Measurements from ENCODE around the gene NAIF1. TPM values are rescaled to one million over a fixed set of nuclear protein-coding genes. Genes with fewer than 3 reads are reported as not detected.

The NAIF1 gene
- total RNA-seq, 1 experiment from 2014 or later: 11.0 TPM

GRCh38 chr9:128116104-128117083, 49.3 kb upstream of the NAIF1 start:
- BruUV-seq (replicated peaks): no TSS peak
- H2AFZ ChIP-seq (ENCODE audit: low read depth, low read length, poor library complexity, severe bottlenecking): no peak overlapping the region
- intact Hi-C loops (cut with micrococcal nuclease): loop anchor here (1.0 kb wide), 1 partner anchor 173 kb away; no protein-coding TSS in a partner anchor
- H3K9me3 ChIP-seq (ENCODE audit: control insufficient read depth in 1 of 2, insufficient read depth in 1 of 2, low read depth in 1 of 2, low read length in 2 of 2): no peaks in the 10 kb centered on the region
- no peaks in the 10 kb centered on the region for H4K20me1 ChIP-seq (ENCODE audit: insufficient read depth)
- ChIA-PET RAD21 (ENCODE audit: low non-redundant PET in 1 of 2, low total read pairs in 2 of 2, uncharacterized antibody in 2 of 2, unreplicated experiment in 2 of 2) (no interaction called here), CTCF (interaction anchor here (0.9 to 1.9 kb wide), 2 partner anchors 9 to 33 kb away, joined by 3 to 8 read pairs; no protein-coding TSS in a partner anchor), POLR2A (no interaction called here)
- peaks cover 3 to 4% of the 10 kb centered on the region in 2 experiments; a peak in 3 of 4 replicates for H3K4me1 ChIP-seq (ENCODE audit: control insufficient read depth in 1 of 2, insufficient read depth in 2 of 2, low read length in 2 of 2)
- no peak overlapping the region for H3K27ac ChIP-seq (ENCODE audit: low read depth, low read length)
- H3K4me3 ChIP-seq (replicated peaks in 1 of 2; ENCODE audit: low read depth in 1 of 2, low read length in 2 of 2): no peak overlapping the region
- ATAC-seq (no peak), DNase-seq (ENCODE audit: low read depth, low spot score) (no peak)
- H3K9me2 ChIP-seq (ENCODE audit: insufficient read depth): no peaks in the 10 kb centered on the region
- H3K79me2 ChIP-seq (ENCODE audit: insufficient read depth, low read length): no peaks in the 10 kb centered on the region
- TF ChIP-seq POLR2A (IDR thresholded peaks at IDR 0.05; ENCODE audit: borderline replicate concordance, extremely low read depth, insufficient read depth, insufficient read length) (no peak), SIN3A (IDR thresholded peaks at IDR 0.05; ENCODE audit: low read depth) (no peak), ZFX (IDR thresholded peaks at IDR 0.05) (no peak), EZH2phosphoT487 (IDR thresholded peaks at IDR 0.05; ENCODE audit: borderline replicate concordance) (no peak)
- no peak overlapping the region for H3K9ac ChIP-seq (ENCODE audit: low read length)
- peaks cover 0 to 8% of the 10 kb centered on the region in 2 experiments; a peak in 1 of 4 replicates for H3K36me3 ChIP-seq (ENCODE audit: control insufficient read depth in 1 of 2, insufficient read depth in 2 of 2, low read length in 2 of 2)
- H3K27me3 ChIP-seq (ENCODE audit: insufficient read depth, low read length): no peaks in the 10 kb centered on the region
- H3K4me2 ChIP-seq (ENCODE audit: low read length): no peak overlapping the region

- H3K9ac ChIP-seq (ENCODE audit: low read length): no peak overlapping the region
- POLR2A ChIA-PET: no interaction called here
- CTCF ChIA-PET: interaction anchor here (0.9 to 1.9 kb wide), 3 partner anchors 10 to 32 kb away, joined by 3 to 8 read pairs (median 4); no protein-coding TSS in a partner anchor
These were observed 48.3 kb upstream of the NAIF1 start for GRCh38 chr9:128115187-128116103.

More at GRCh38 chr9:128115187-128116103, 48.3 kb upstream of the NAIF1 start:
- no peaks in the 10 kb centered on the region for H3K79me2 ChIP-seq (ENCODE audit: insufficient read depth, low read length)
- no TSS peak for BruUV-seq (replicated peaks)
- H2AFZ ChIP-seq (ENCODE audit: low read depth, low read length, poor library complexity, severe bottlenecking): no peak overlapping the region
- H3K4me1 ChIP-seq (ENCODE audit: control insufficient read depth in 1 of 2, insufficient read depth in 2 of 2, low read length in 2 of 2): peaks cover 3 to 4% of the 10 kb centered on the region in 2 experiments; a peak in 3 of 4 replicates
- intact Hi-C loops (cut with micrococcal nuclease): no loop called here
- TF ChIP-seq POLR2AphosphoS5 (IDR thresholded peaks at IDR 0.05; ENCODE audit: low read depth, low read length) (no peak), ATF3 (IDR thresholded peaks at IDR 0.05) (no peak), ZFX (IDR thresholded peaks at IDR 0.05) (no peak), SIN3A (IDR thresholded peaks at IDR 0.05; ENCODE audit: low read depth) (no peak), SRF (IDR thresholded peaks at IDR 0.05; ENCODE audit: low read depth) (no peak), ZNF274 (IDR thresholded peaks at IDR 0.05; ENCODE audit: low read depth, low read length) (no peak), JUND (IDR thresholded peaks at IDR 0.05) (no peak), MAX (IDR thresholded peaks at IDR 0.05) (no peak), ELF1 (IDR thresholded peaks at IDR 0.05; ENCODE audit: borderline replicate concordance, low read depth) (no peak), RAD21 (IDR thresholded peaks at IDR 0.05; ENCODE audit: low read depth) (no peak)
- no peak overlapping the region for H3K4me3 ChIP-seq (replicated peaks in 1 of 2; ENCODE audit: low read depth in 1 of 2, low read length in 2 of 2)
- no peaks in the 10 kb centered on the region for H4K20me1 ChIP-seq (ENCODE audit: insufficient read depth)
- H3K9me2 ChIP-seq (ENCODE audit: insufficient read depth): no peaks in the 10 kb centered on the region
- no peaks in the 10 kb centered on the region for H3K36me3 ChIP-seq (ENCODE audit: control insufficient read depth in 1 of 2, insufficient read depth in 2 of 2, low read length in 2 of 2)
- DNase-seq (ENCODE audit: low read depth, low spot score) (no peak), ATAC-seq (no peak)
- no peaks in the 10 kb centered on the region for H3K9me3 ChIP-seq (ENCODE audit: control insufficient read depth in 1 of 2, insufficient read depth in 1 of 2, low read depth in 1 of 2, low read length in 2 of 2)
- RAD21 ChIA-PET (ENCODE audit: low non-redundant PET in 1 of 2, low total read pairs in 2 of 2, uncharacterized antibody in 2 of 2, unreplicated experiment in 2 of 2): no interaction called here
- no peaks in the 10 kb centered on the region for H3K27me3 ChIP-seq (ENCODE audit: insufficient read depth, low read length)
- no peak overlapping the region for H3K27ac ChIP-seq (ENCODE audit: low read depth, low read length)
- no peak overlapping the region for H3K4me2 ChIP-seq (ENCODE audit: low read length)

All from HCT116 (cell line).